Stimulated activated naive CD8-positive, alpha-beta T cell treated with anti-CD3 and anti-CD28 coated beads, Interleukin-15, Interleukin-2, amounts not matched to agents 100 ng/mL and 50 ng/mL, for 24 hours (primary cell): ENCODE measurements around the gene FOXD3.

Experiments
- H3K27ac Mint-ChIP-seq: one replicate; pipeline ENCODE4 v1.8.0; 2021; ENCODE audit warnings: mild to moderate bottlenecking, mixed read lengths
- H3K27me3 Mint-ChIP-seq: one replicate; pipeline ENCODE4 v1.8.0; 2021; ENCODE audit warnings: mixed read lengths
- H3K36me3 Mint-ChIP-seq: one replicate; pipeline ENCODE4 v1.8.0; 2021; ENCODE audit warnings: low read depth, mixed read lengths
- H3K4me1 Mint-ChIP-seq: one replicate; pipeline ENCODE4 v1.8.0; 2021; ENCODE audit warnings: low read depth, mixed read lengths
- H3K4me3 Mint-ChIP-seq: one replicate; pipeline ENCODE4 v1.8.0; 2021; ENCODE audit warnings: mild to moderate bottlenecking, mixed read lengths
- H3K9me3 Mint-ChIP-seq: one replicate; pipeline ENCODE4 v1.8.0; 2021; ENCODE audit warnings: mixed read lengths

The FOXD3 gene

GRCh38 chr1:63316984-63317816, 5.2 kb upstream of the FOXD3 start:
- H3K4me3 Mint-ChIP-seq, result peak overlapping the region; percentile 64
- peaks cover 6% of the 10 kb centered on the region for H3K36me3 Mint-ChIP-seq

DNA sequence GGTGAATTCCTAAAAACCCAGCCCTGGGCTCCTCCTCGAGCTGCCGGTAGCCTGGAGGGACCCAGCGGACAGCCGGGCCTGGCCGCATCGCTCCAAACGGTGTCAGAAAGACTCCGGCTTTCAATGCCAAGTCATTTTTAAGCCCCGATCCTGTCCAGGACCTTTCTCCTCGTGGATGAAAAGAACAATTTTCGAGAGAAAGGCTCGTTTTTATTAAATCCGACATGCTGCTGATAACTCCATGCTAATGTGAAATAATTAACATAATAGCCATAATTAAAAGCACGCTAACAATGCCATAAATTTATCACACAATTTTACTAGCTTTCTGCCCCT, 4.6 kb upstream of the FOXD3 start:
- peaks cover 79% of the 10 kb centered on the region for H3K27me3 Mint-ChIP-seq
- no peak overlapping the region for H3K27ac Mint-ChIP-seq
- H3K4me1 Mint-ChIP-seq, result peaks cover 36% of the 10 kb centered on the region
- peaks cover 9% of the 10 kb centered on the region for H3K9me3 Mint-ChIP-seq
- peak overlapping the region; percentile 64 for H3K4me3 Mint-ChIP-seq
- peaks cover 6% of the 10 kb centered on the region for H3K36me3 Mint-ChIP-seq

More at GRCh38 chr1:63316984-63317816, 5.2 kb upstream of the FOXD3 start:
- Mint-ChIP-seq H3K4me1 (peaks cover 33% of the 10 kb centered on the region), H3K27me3 (peaks cover 84% of the 10 kb centered on the region), H3K9me3 (peaks cover 9% of the 10 kb centered on the region), H3K27ac (no peak overlapping the region)

- H3K4me3 Mint-ChIP-seq, result peak overlapping the region; percentile 64
- peak overlapping the region; percentile 71 for H3K27ac Mint-ChIP-seq
Observed at GRCh38 chr1:63318201-63318979, 4.0 kb upstream of the FOXD3 start.

GRCh38 chr1:63319046-63320021, 3.0 kb upstream of the FOXD3 start:
- H3K27ac Mint-ChIP-seq, result peak overlapping the region; percentile 58
- peaks cover 9% of the 10 kb centered on the region for H3K9me3 Mint-ChIP-seq

More at GRCh38 chr1:63318201-63318979, 4.0 kb upstream of the FOXD3 start:
- Mint-ChIP-seq H3K36me3 (peaks cover 6% of the 10 kb centered on the region), H3K9me3 (peaks cover 9% of the 10 kb centered on the region), H3K27me3 (peaks cover 77% of the 10 kb centered on the region), H3K4me1 (peaks cover 37% of the 10 kb centered on the region)

DNA sequence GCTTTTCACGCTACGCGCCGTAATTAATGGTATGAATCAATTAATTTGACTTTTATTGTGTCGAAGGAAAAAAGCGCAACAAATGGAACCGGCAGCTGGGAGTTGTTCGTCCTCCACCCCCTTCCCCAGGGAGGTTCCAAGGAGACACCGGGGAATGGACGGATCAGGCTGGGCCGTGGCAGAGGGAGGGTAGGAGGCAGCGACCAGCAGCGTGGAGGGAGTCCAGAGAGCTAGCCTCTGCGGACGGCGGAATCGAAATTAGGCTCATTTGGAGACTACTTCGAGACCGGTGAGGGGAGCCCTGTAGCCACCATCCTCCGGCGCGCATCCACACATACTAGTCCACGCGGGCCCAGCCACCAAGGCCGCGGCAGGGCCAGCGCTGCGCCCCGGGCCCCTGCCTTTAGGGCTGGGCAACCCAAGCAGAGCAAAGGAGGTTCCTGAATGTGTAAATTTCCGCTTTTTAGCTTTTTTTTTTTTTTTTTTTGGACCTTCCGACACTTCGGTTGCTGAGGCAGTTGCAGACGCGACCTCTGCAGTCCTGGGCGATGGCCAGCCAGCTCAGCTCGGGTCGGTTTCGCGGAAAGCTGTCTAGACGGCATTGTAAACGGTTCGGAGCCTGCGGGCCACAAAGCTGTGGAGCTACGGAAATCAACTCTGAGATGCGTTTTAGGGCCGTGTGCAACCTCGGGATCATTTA, 2.2 kb upstream of the FOXD3 start:
- Mint-ChIP-seq H3K36me3 (peaks cover 6% of the 10 kb centered on the region), H3K27ac (peak overlapping the region; percentile 58), H3K27me3 (peaks cover 72% of the 10 kb centered on the region), H3K4me3 (peak overlapping the region; percentile 39), H3K4me1 (peaks cover 48% of the 10 kb centered on the region), H3K9me3 (peaks cover 9% of the 10 kb centered on the region)

More at GRCh38 chr1:63319046-63320021, 3.0 kb upstream of the FOXD3 start:
- peaks cover 6% of the 10 kb centered on the region for H3K36me3 Mint-ChIP-seq
- H3K4me1 Mint-ChIP-seq, result peaks cover 41% of the 10 kb centered on the region
- H3K27me3 Mint-ChIP-seq, result peaks cover 72% of the 10 kb centered on the region
- peak overlapping the region; percentile 39 for H3K4me3 Mint-ChIP-seq

DNA sequence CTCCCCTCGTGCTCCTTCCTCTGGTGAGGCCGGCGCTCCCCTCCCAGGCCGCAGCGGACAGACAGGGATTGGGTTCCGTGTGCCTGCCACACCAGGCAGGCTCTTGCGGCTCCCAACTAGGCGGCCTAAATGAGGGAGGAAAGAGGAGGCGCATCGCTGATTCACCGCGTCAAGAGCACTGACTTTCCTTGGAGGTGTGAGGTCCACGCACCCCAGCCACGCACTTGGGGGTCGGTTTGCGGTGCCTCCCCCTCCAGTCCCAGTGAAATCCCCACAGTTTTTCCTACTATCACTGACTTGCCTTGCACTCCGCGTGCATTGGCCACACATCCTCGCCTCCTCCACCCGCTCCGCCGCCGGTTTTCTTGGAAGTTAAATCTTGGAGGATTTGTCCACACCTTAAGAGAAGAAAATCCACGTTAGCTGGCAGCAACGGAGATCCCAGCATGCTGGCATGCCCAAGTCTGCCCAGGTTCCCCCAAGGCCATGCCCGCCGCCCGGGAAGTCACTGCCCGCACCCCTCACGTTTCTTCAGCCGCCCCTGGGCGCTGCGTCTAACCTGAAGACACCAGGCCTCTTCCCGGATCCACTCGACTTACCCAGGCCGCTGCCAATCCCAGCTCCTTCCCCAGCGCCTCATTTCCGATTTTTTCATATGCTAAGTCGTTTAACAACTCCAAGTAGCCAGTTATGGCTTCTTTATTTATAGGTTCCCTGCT, 1.1 kb upstream of the FOXD3 start:
- Mint-ChIP-seq H3K4me1 (peaks cover 50% of the 10 kb centered on the region), H3K27ac (peak overlapping the region; percentile 70), H3K4me3 (peak overlapping the region; percentile 78), H3K27me3 (peaks cover 72% of the 10 kb centered on the region), H3K36me3 (peaks cover 6% of the 10 kb centered on the region), H3K9me3 (peaks cover 6% of the 10 kb centered on the region)

DNA sequence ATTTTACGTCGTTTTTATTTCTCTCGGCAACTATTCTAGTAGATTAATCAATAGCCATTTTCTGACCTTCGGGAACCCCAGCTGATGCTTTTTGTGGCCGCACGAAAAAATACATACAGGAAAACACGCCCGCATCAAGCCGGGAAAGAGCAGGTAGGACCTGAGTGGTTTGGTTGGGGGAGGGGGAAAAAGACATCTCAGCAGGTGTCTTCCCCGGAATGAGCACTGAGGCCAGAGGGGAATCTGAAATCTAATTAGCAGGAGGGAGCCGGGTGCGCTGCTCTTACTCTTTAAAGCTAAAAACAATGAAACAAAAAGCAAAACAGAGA, 618 bp upstream of the FOXD3 start:
- peaks cover 6% of the 10 kb centered on the region for H3K9me3 Mint-ChIP-seq

GRCh38 chr1:63322944-63323864, 837 bp downstream of the FOXD3 start:
- Mint-ChIP-seq H3K4me1 (peaks cover 56% of the 10 kb centered on the region), H3K4me3 (peak overlapping the region; percentile 77), H3K27me3 (peaks cover 81% of the 10 kb centered on the region), H3K9me3 (peaks cover 9% of the 10 kb centered on the region), H3K27ac (peak overlapping the region; percentile 55), H3K36me3 (peaks cover 12% of the 10 kb centered on the region)

More for the DNA sequence above, 618 bp upstream of the FOXD3 start:
- Mint-ChIP-seq H3K4me1 (peaks cover 53% of the 10 kb centered on the region), H3K27ac (peak overlapping the region; percentile 70), H3K27me3 (peaks cover 73% of the 10 kb centered on the region), H3K36me3 (peaks cover 9% of the 10 kb centered on the region), H3K4me3 (peak overlapping the region; percentile 78)

GRCh38 chr1:63323865-63324778, 1.8 kb downstream of the FOXD3 start:
- peak overlapping the region; percentile 72 for H3K27ac Mint-ChIP-seq
- peaks cover 16% of the 10 kb centered on the region for H3K36me3 Mint-ChIP-seq
- H3K4me3 Mint-ChIP-seq, result peak overlapping the region; percentile 67
- peaks cover 49% of the 10 kb centered on the region for H3K4me1 Mint-ChIP-seq
- H3K9me3 Mint-ChIP-seq, result peaks cover 7% of the 10 kb centered on the region
- peaks cover 81% of the 10 kb centered on the region for H3K27me3 Mint-ChIP-seq

DNA sequence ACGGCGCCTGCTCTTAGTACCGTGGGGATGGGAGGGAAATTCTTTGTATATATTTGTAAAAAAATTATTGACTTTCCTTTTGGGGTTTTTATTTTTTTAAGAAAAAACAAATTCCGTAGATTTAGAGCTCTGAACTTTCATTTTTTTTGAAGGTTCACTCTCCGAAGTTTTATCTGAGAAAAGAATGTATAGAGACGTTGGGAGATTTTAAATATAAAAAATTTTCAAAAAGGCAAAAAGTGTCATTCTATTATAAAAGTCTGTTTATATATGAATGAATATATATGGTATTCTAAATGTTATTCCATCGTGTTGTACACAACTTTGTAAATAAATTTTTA, 2.4 kb downstream of the FOXD3 start:
- peaks cover 49% of the 10 kb centered on the region for H3K4me1 Mint-ChIP-seq
- H3K9me3 Mint-ChIP-seq, result peaks cover 3% of the 10 kb centered on the region
- H3K4me3 Mint-ChIP-seq, result peak overlapping the region; percentile 67
- peak overlapping the region; percentile 72 for H3K27ac Mint-ChIP-seq
- peaks cover 18% of the 10 kb centered on the region for H3K36me3 Mint-ChIP-seq
- H3K27me3 Mint-ChIP-seq, result peaks cover 80% of the 10 kb centered on the region

DNA sequence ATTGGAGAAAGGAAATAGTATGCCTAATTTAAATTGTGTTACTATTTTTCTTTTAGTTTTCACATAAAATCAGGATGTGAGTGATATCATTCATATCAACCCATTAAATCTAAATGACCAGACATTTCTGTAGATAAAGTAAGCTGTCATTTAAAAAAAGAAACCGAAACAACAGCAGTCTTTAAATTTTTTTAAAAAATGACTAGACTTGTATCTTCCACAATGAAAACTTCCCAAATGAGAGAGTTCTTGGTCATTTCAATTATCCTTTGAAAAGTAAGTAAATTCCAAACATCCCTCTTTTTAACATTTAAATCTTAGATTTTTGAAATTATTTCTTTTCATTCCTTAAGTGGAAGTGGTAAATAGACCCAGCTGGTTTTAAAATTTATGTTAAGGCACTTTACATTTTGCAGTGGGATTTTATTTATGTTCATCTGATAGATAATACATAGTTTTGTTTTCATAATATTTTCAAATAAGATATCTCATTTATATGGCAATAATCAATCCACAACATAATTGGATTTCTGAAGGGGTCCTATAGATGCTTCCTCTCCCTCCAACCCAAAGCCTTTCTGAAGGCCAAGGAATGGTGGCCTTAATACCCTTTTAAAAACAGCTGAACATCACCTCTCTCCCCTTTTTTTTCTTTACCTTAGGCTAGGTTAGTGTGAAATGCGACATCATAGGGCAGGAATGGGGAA, 3.1 kb downstream of the FOXD3 start:
- peaks cover 51% of the 10 kb centered on the region for H3K4me1 Mint-ChIP-seq
- H3K27ac Mint-ChIP-seq, result peak overlapping the region; percentile 63
- H3K4me3 Mint-ChIP-seq, result no peak overlapping the region
- peaks cover 3% of the 10 kb centered on the region for H3K9me3 Mint-ChIP-seq
- H3K27me3 Mint-ChIP-seq, result peaks cover 77% of the 10 kb centered on the region
- peaks cover 19% of the 10 kb centered on the region for H3K36me3 Mint-ChIP-seq
